K562 (cell line): ENCODE data around the gene UPP1. TPM values are rescaled to one million over a fixed set of nuclear protein-coding genes. Genes with fewer than 3 reads are reported as not detected.

Source experiments
- BRF2 ChIP-seq: IDR thresholded peaks from 3 replicates; pipeline ENCODE4 v1.6.1; 2011; ENCODE audit warnings: borderline replicate concordance, mild to moderate bottlenecking; ENCODE audit not compliant: insufficient read length, insufficient read depth
- GTF2B ChIP-seq: IDR thresholded peaks from 2 replicates; pipeline ENCODE4 v1.6.1; 2011; ENCODE audit not compliant: insufficient read length; ENCODE audit errors: extremely low read depth
- GTF2E2 ChIP-seq: fragments of 200-800 bp; sonication (Bioruptor generic); IDR thresholded peaks from 2 replicates; pipeline ENCODE4 v1.6.1; 2016; ENCODE audit warnings: missing genetic modification characterization, missing compliant biosample characterization
- HINFP ChIP-seq: fragments of 450-650 bp; conservative IDR thresholded peaks from 2 replicates; pipeline ENCODE4 v1.6.1; 2016; ENCODE audit warnings: missing genetic modification characterization, low read depth, mild to moderate bottlenecking, control low read depth, missing compliant biosample characterization
- HNRNPLL ChIP-seq: fragments of 200-400 bp; formaldehyde crosslinking; IDR thresholded peaks from 2 replicates; pipeline ENCODE4 v1.6.1; 2017; ENCODE audit warnings: low read length, low read depth, mild to moderate bottlenecking; ENCODE audit not compliant: poor library complexity, severe bottlenecking
- MLX ChIP-seq, 2 experiments: fragments of 450-650 bp in 1 of 2; sonication (generic) in 1 of 2; formaldehyde crosslinking; conservative IDR thresholded peaks; 2 replicates each; pipeline versions ENCODE4 v1.4.0 to v1.8.1; 2020 to 2022; ENCODE audit warnings: mild to moderate bottlenecking in 1 of 2, missing genetic modification reagents in 1 of 2
- NFATC3 ChIP-seq: fragments of 450-650 bp; IDR thresholded peaks from 2 replicates; pipeline ENCODE4 v1.6.1; 2017; ENCODE audit warnings: mild to moderate bottlenecking
- NUFIP1 ChIP-seq: fragments of 450-650 bp; IDR thresholded peaks from 2 replicates; pipeline ENCODE4 v1.6.1; 2018; ENCODE audit not compliant: partially characterized antibody
- PBX2 ChIP-seq, 2 experiments: IDR thresholded peaks in 1 of 2; conservative IDR thresholded peaks in 1 of 2; 2 replicates each; pipeline ENCODE4 v1.6.1; 2016; ENCODE audit warnings: low read depth in 2 of 2, mild to moderate bottlenecking in 1 of 2, missing compliant biosample characterization in 1 of 2, missing genetic modification characterization in 1 of 2, moderate library complexity in 1 of 2
- POLR2H ChIP-seq: IDR thresholded peaks from 2 replicates; pipeline ENCODE4 v1.6.1; 2016; ENCODE audit warnings: missing genetic modification characterization, low read depth, mild to moderate bottlenecking, control low read depth, missing compliant biosample characterization, moderate library complexity
- SUPT5H ChIP-seq: fragments of 450-650 bp; IDR thresholded peaks from 2 replicates; pipeline ENCODE4 v1.6.1; 2016
- TCF3 ChIP-seq: sonication (generic); formaldehyde crosslinking; IDR thresholded peaks from 2 replicates; pipeline ENCODE4 v1.4.0; 2020; ENCODE audit warnings: mild to moderate bottlenecking, missing genetic modification reagents
- TCF7 ChIP-seq: sonication (generic); IDR thresholded peaks from 2 replicates; pipeline ENCODE4 v1.6.1; 2016; ENCODE audit warnings: antibody characterized with exemption, borderline replicate concordance
- TRIM28 ChIP-seq: fragments of 450-650 bp; IDR thresholded peaks from 2 replicates; pipeline ENCODE4 v1.6.1; 2017
- ZC3H4 ChIP-seq: sonication (generic); formaldehyde crosslinking; IDR thresholded peaks from 2 replicates; pipeline ENCODE4 v1.9.0; 2021; ENCODE audit warnings: missing genetic modification reagents, borderline replicate concordance
- ZNF224 ChIP-seq: sonication (generic); formaldehyde crosslinking; IDR thresholded peaks from 2 replicates; pipeline ENCODE4 v1.8.0; 2022; ENCODE audit warnings: mild to moderate bottlenecking, missing genetic modification reagents
- ZNF23 ChIP-seq: fragments of 250-450 bp; sonication (Bioruptor Pico); IDR thresholded peaks from 2 replicates; pipeline ENCODE4 v1.4.0; 2020; ENCODE audit warnings: mild to moderate bottlenecking
- ZNF76 ChIP-seq: fragments of 250-450 bp; sonication (Bioruptor Pico); IDR thresholded peaks from 2 replicates; pipeline ENCODE4 v1.4.0; 2020; ENCODE audit warnings: mild to moderate bottlenecking, moderate library complexity, borderline replicate concordance
- ZNF785 ChIP-seq: fragments of 250-450 bp; sonication (Bioruptor Pico); IDR thresholded peaks from 2 replicates; pipeline ENCODE4 v1.4.0; 2020; ENCODE audit warnings: mild to moderate bottlenecking
- polyA plus RNA-seq, 8 experiments: library from polyadenylated mRNA; depleted of rRNA in 4 of 8; stranded (reverse) in 5 of 8; unstranded in 3 of 8; fragments of >200 nt; fragmentation: Nextera tagmentation in 2 of 8; fragmentation: Illumina TruSeq in 1 of 8; extraction: Ambion mirVana in 2 of 8; extraction: Trizol in 1 of 8; gene quantifications; 2 replicates each; pipeline versions ENCODE4 v1.2.1 to v1.2.3, GENCODE V29; 2011 to 2014; ENCODE audit warnings: inconsistent platforms in 1 of 8, missing spikeins in 1 of 8
- total RNA-seq, 7 experiments: library from RNA; depleted of rRNA in 6 of 7; stranded (reverse); fragments of >200 nt in 6 of 7; fragmentation: Illumina TruSeq in 2 of 7; extraction: Trizol in 2 of 7; gene quantifications; 2 replicates each; pipeline versions ENCODE4 v1.2.1 to v1.2.3, GENCODE V29; 2011 to 2021; ENCODE audit warnings: low replicate concordance in 1 of 7

Gene UPP1
- total and polyA plus RNA-seq, 9 of the 15 experiments (the other 6 are each of a cell fraction or from before 2014, with no cell fraction given), result 0.38 to 2.4 (median 0.61) TPM

GRCh38 chr7:48084727-48085432, 4.2 kb upstream of the UPP1 start (continued):
- TF ChIP-seq ZNF785 (CRISPR knock-in tag) (no peak), TRIM28 (no peak), ZNF224 (CRISPR knock-in tag) (no peak), BRF2 (no peak), HNRNPLL (no peak), TCF7 (no peak), HINFP (no peak; the same call in 1 of the 2 replicates), TCF3 (CRISPR knock-in tag) (no peak), NUFIP1 (no peak), POLR2H (tag) (no peak), MLX (CRISPR knock-in tag; conservative IDR thresholded peaks at IDR 0.05) (no peak), ZNF76 (CRISPR knock-in tag) (no peak), SUPT5H (no peak), GTF2E2 (tag) (no peak), ZNF23 (CRISPR knock-in tag) (no peak), GTF2B (no peak), NFATC3 (no peak), PBX2 (CRISPR knock-in tag; IDR thresholded peaks at IDR 0.05; ENCODE audit: low read depth) (no peak), PBX2 (tag; conservative IDR thresholded peaks at IDR 0.05; ENCODE audit: low read depth) (0 out of 2 replicates have a peak, but pooled peaks have one; percentile 7), ZC3H4 (CRISPR knock-in tag) (no peak)
